HepG2 (cell line): ENCODE data around the gene ACAP1. TPM values are rescaled to one million over a fixed set of nuclear protein-coding genes. Genes with fewer than 3 reads are reported as not detected.

Experiments
- BRCA1 ChIP-seq: sonication (generic); formaldehyde crosslinking; IDR thresholded peaks from 2 replicates; pipeline ENCODE4 v1.4.0; 2020; ENCODE audit warnings: missing genetic modification reagents
- CEBPB ChIP-seq: IDR thresholded peaks from 2 replicates; pipeline ENCODE4 v1.6.1; 2011; ENCODE audit warnings: low read depth, low read length, improper control_type of control experiment, borderline replicate concordance
- FUBP1 ChIP-seq: sonication (generic); formaldehyde crosslinking; IDR thresholded peaks from 2 replicates; pipeline ENCODE4 v1.5.1; 2020; ENCODE audit warnings: missing genetic modification reagents, mild to moderate bottlenecking, borderline replicate concordance
- KAT8 ChIP-seq: IDR thresholded peaks from 2 replicates; pipeline ENCODE4 v1.6.1; 2016; ENCODE audit warnings: missing genetic modification reagents, missing compliant biosample characterization
- KIAA2018 ChIP-seq: sonication (generic); formaldehyde crosslinking; IDR thresholded peaks from 2 replicates; pipeline ENCODE4 v1.5.0; 2020; ENCODE audit warnings: mild to moderate bottlenecking, missing genetic modification reagents, borderline replicate concordance
- MIXL1 ChIP-seq: IDR thresholded peaks from 2 replicates; pipeline ENCODE4 v1.6.1; 2016
- MTA3 ChIP-seq: sonication (generic); formaldehyde crosslinking; IDR thresholded peaks from 2 replicates; pipeline ENCODE4 v1.4.0; 2020; ENCODE audit warnings: missing genetic modification reagents
- SP5 ChIP-seq: IDR thresholded peaks from 2 replicates; pipeline ENCODE4 v1.6.1; 2016; ENCODE audit warnings: low read depth, borderline replicate concordance
- ZFP62 ChIP-seq: sonication (generic); formaldehyde crosslinking; IDR thresholded peaks from 2 replicates; pipeline ENCODE4 v1.4.0; 2020; ENCODE audit warnings: missing genetic modification reagents
- ZFYVE20 ChIP-seq: sonication (generic); formaldehyde crosslinking; IDR thresholded peaks from 2 replicates; pipeline ENCODE4 v1.8.0; 2023; ENCODE audit warnings: low read depth, mild to moderate bottlenecking, moderate library complexity, missing genetic modification reagents, borderline replicate concordance
- ZNF281 ChIP-seq: sonication (generic); formaldehyde crosslinking; IDR thresholded peaks from 2 replicates; pipeline ENCODE4 v1.4.0; 2020; ENCODE audit warnings: missing genetic modification reagents, borderline replicate concordance
- ZNF790 ChIP-seq: sonication (generic); formaldehyde crosslinking; IDR thresholded peaks from 2 replicates; pipeline ENCODE4 v1.8.0; 2022; ENCODE audit warnings: missing genetic modification reagents, mild to moderate bottlenecking, borderline replicate concordance
- polyA plus RNA-seq, 8 experiments: library from polyadenylated mRNA; depleted of rRNA in 3 of 8; stranded (reverse) in 7 of 8; unstranded in 1 of 8; fragments of >200 nt; fragmentation: Illumina TruSeq in 4 of 8; extraction: Trizol in 4 of 8; gene quantifications; 2 replicates each; pipeline versions ENCODE4 v1.2.1 to v1.2.3, GENCODE V29; 2011 to 2016; ENCODE audit warnings: low read depth in 4 of 8, missing spikeins in 1 of 8, mixed read lengths in 1 of 8; ENCODE audit not compliant: insufficient read depth in 1 of 8
- total RNA-seq, 5 experiments: library from RNA; depleted of rRNA; stranded (reverse); fragments of >200 nt; fragmentation: Illumina TruSeq; extraction: Trizol; gene quantifications; 2 replicates each; pipeline ENCODE4 v1.2.3, GENCODE V29; 2016; ENCODE audit warnings: low read depth in 1 of 5
- TF ChIP-seq, protein P1 (sequence below): sonication (generic); formaldehyde crosslinking; IDR thresholded peaks from 2 replicates; pipeline ENCODE4 v1.8.0; 2022; ENCODE audit warnings: mild to moderate bottlenecking, missing genetic modification reagents; ENCODE audit not compliant: insufficient replicate concordance

Gene ACAP1
- total and polyA plus RNA-seq, 2 of the 13 experiments (the other 11 are each of a cell fraction or from before 2014, with no cell fraction given) = 1.3 to 2.5 TPM

DNA sequence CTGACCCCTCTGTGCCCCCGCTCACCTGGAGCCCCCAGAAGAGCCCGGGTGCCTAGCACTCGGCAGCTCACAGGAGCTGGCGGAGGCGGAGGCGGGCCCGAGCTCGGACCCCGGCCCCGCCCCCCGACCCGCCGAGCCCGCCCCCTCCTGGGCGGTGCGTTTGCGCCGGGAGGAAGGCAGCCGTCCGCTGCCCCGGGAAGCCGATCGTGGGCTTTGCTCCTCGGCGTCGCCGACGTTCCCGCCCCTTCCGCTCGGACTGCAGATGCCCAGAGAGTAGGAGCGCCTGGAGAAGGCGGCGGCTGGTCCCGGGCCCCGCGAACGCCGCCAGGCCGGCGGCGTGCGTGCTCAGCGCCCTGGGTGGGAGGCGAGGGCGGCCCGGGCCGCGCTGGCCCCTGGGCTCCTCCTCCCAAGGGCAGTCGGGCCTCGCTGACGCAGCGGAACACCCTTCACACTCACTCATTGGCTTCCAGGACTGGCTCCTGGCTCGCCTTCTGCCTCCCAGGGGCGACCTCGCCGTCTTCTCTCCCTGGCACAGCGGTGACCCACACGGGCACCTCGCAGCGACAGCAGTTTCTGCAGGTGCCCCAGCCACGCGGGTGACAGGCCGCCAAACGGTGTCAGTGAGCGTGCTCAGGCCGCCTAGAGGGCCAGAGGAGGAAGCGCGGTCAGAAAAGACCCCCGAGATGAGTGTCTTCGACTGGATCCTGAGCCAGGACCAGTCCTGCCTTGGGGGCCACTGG, 58.3 kb downstream of the ACAP1 start, which contains the start of gene PLSCR3 (continued):
- TF ChIP-seq KIAA2018 = no peak
- peak; percentile 6; the same call in 1 of the 2 replicates for TF ChIP-seq CEBPB
- 0 out of 2 replicates have a peak, but pooled peaks have one; percentile 14 for TF ChIP-seq MIXL1 (CRISPR knock-in tag)
- TF ChIP-seq, protein P1, sequence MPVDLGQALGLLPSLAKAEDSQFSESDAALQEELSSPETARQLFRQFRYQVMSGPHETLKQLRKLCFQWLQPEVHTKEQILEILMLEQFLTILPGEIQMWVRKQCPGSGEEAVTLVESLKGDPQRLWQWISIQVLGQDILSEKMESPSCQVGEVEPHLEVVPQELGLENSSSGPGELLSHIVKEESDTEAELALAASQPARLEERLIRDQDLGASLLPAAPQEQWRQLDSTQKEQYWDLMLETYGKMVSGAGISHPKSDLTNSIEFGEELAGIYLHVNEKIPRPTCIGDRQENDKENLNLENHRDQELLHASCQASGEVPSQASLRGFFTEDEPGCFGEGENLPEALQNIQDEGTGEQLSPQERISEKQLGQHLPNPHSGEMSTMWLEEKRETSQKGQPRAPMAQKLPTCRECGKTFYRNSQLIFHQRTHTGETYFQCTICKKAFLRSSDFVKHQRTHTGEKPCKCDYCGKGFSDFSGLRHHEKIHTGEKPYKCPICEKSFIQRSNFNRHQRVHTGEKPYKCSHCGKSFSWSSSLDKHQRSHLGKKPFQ (CRISPR knock-in tag) = no peak
- no peak for TF ChIP-seq MTA3 (CRISPR knock-in tag)
- peak; percentile 82; the same call in 1 of the 2 replicates for TF ChIP-seq ZFYVE20 (CRISPR knock-in tag)
- no peak for TF ChIP-seq ZNF281
- TF ChIP-seq ZFP62 (CRISPR knock-in tag) = no peak
- peak; percentile 21; the same call in 1 of the 2 replicates for TF ChIP-seq KAT8 (CRISPR knock-in tag)
- peak; percentile 76 for TF ChIP-seq SP5
- peak; percentile 86; the same call in 1 of the 2 replicates for TF ChIP-seq ZNF790
- TF ChIP-seq BRCA1 (CRISPR knock-in tag) = no peak
- TF ChIP-seq FUBP1 (CRISPR knock-in tag) = 0 out of 2 replicates have a peak, but pooled peaks have one; percentile 21
